HG03175 (cell line): Measurements from ENCODE around the gene KRT9.
"Not testable (repeated sequence)": the region's sequence is repeated elsewhere in the genome, so short reads cannot be mapped to it uniquely, and the experiment has no call there.

ENCODE experiments used
- ATAC-seq: cut with Tn5 transposase; IDR thresholded peaks from one replicate; pipeline ENCODE4 v1.9.1; 2021; ENCODE audit warnings: mild to moderate bottlenecking, moderate library complexity; ENCODE audit not compliant: unreplicated experiment

Gene KRT9

DNA sequence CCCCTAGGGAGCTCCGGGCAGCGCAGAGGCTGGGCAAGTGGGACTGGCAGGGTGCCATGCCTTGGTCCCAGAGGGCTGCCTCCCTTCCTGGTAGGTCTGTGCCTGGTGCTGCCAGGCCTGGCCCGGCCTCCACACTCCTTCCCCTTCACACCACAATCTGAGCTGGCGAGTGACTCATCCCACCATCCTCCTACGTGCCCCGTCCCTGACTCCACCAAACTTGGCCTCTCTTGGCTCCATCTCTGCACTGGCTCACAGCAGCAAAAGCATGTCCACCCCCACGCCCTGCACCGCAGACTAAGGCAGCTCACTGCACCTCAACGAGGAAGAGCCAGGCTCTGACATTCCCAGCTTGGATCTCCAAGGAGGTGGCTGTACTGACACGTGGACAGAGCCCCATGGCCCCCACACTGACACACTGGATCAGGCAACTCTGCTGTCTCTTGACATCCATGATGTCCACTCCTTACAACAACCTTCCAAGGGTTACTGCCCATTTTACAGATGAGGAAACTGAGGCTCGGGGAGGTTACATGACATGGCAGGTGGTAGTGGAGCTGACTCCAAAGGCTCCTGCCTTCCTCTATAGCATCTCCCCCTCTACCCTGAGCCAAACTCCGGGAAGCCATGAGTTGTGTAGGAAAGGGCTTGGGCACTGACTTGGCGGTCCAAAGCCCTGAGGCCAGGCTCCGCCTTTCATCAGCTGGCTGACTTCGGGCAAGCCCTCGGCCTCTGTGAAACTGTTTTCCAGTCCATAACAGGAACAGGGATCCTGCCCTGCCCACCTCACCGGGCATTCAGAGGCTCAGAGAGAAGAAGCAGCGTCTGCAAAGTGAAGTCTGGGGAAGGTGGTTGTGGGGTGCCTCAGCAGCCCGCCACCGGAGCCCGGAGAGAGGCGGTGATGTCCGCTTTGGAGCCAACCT lies 23.7 kb downstream of the KRT9 start:
- no peak for ATAC-seq

- no peak for ATAC-seq
Measured at GRCh38 chr17:41547378-41547841, 24.4 kb downstream of the KRT9 start.

DNA sequence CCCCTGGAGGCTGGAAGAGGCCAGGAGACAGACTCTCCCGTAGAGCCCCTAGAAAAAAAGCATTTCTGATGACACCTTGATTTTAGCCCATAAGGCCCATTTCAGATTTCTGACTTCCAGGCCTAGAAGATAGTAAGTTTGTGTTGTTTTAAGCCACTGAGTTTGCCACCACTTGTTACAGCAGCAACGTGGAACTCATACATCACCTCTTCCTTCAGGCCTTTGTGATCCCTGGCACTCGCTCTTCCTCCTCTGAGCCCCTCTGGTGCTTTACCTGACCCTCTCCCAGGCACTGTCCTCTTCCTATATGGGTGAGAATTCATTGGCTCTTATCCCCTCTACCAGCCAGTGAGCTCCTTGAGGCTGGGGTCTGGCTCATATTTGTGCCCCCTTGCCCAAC lies 25.0 kb downstream of the KRT9 start:
- ATAC-seq: no peak

GRCh38 chr17:41545829-41546410 lies 25.9 kb downstream of the KRT9 start:
- ATAC-seq: no peak

DNA sequence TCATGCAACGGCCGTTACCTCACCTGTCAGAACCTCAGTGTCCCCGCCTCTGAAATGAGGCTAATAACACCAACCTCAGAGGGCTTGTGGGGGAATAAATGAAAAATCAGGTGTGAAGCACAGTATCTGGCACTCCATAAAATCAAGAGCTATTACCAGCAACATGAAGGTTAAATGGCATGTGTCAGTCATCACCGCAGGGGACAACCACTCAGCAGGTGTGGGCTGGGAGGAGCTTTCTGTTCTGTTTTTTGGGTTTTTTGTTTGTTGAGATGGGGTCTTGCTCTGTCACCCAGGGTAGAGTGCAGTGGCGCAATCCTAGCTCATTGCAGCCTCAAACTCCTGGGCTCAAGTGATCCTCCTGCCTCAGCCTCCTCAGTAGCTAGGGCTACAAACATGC lies 26.9 kb downstream of the KRT9 start:
- no peak for ATAC-seq

- no peak for ATAC-seq
Measured at GRCh38 chr17:41544491-41544892, 27.4 kb downstream of the KRT9 start.

DNA sequence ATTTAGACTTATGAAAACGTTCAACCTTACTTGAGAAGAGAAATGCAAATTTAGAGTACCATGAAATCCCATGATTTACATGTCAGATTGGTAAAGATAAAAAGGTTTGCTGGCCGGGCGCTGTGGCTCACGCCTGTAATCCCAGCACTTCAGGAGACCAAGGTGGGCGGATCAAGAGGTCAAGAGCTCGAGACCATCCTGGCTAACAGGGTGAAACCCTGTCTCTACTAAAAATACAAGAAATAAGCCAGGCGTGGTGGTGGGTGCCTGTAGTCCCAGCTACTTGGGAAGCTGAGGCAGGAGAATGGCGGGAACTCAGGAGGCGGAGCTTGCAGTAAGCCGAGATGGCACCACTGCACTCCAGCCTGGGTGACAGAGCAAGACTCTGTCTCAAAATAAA lies 29.1 kb downstream of the KRT9 start:
- not testable (repeated sequence) for ATAC-seq

DNA sequence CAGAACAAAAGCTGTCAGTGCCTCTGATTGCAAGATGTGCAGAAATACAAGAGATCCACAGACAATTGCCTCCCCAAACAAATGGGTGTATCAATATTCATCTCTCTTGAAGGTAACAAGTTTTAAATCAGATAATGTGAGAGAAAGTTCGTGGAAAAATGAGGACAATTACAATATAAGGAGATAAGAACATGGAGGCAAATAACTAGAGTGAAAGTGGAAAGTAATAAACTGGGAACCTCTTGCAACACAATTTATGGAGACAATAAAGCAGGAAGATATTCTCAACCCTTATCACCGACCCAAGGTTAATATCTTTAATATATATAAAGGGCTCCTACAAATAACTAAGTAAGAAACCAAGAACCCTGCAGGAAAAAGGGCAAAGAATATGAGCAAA lies 29.5 kb downstream of the KRT9 start:
- ATAC-seq: no peak

- no peak for ATAC-seq
Measured at GRCh38 chr17:41540921-41541625, 30.8 kb downstream of the KRT9 start.

- no peak for ATAC-seq
Measured at GRCh38 chr17:41539979-41540701, 31.7 kb downstream of the KRT9 start.

DNA sequence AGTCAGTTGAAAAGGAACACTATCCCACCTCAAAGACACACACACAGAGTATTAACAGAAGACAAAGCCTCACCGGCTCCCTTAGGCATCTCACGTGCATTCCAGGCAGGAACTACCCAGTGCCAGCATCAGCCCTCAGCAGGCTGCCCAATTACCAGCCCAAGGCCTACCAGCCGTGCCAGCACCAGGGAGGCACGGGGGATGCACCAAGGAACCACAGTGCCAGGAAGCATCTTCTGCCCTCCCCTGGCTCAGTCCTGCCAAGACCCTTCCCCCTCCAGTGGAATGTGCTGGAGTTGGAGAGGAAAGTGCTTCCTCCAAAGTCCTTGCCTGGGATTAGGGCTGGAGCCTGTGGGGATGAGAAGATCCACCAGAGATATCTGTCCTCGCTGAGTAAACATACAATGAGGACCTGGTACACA lies 32.8 kb downstream of the KRT9 start:
- ATAC-seq: no peak

GRCh38 chr17:41538565-41538991 lies 33.3 kb downstream of the KRT9 start:
- ATAC-seq: no peak

DNA sequence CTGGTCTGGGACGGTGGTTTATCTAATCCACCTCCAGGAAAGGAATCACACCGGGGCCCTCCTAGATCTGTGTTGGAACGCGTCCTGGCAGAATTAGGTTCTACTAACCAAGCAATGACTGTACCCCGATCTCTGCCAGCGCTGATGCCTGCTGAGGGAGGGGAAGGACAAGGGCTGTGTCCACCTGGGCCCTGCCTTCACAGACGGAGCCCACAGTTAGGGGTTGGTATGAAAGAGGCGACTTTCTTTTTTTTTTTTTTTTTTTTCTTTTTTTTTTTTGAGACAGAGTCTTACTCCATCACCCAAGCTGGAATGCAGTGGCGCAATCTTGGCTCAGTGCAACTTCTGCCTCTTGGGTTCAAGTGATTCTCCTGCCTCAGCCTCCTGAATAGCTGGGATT lies 33.9 kb downstream of the KRT9 start:
- no peak for ATAC-seq

DNA sequence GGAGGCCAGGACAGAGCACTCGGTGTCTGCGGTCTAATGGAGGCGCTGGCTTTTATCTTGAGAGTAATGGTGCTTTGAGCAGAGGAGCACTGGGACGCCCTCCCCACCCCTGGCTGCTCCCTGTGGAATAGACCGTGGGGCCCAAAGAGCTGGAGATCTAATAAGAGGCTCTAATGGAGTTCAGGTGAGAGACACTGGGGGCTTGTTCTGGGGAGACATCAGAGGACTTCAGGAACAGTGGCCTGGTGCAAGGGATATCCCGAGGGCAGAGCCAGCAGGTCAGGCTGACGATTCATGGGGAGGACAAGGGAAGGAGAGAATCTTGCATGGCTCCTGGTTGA lies 34.3 kb downstream of the KRT9 start:
- no peak for ATAC-seq

DNA sequence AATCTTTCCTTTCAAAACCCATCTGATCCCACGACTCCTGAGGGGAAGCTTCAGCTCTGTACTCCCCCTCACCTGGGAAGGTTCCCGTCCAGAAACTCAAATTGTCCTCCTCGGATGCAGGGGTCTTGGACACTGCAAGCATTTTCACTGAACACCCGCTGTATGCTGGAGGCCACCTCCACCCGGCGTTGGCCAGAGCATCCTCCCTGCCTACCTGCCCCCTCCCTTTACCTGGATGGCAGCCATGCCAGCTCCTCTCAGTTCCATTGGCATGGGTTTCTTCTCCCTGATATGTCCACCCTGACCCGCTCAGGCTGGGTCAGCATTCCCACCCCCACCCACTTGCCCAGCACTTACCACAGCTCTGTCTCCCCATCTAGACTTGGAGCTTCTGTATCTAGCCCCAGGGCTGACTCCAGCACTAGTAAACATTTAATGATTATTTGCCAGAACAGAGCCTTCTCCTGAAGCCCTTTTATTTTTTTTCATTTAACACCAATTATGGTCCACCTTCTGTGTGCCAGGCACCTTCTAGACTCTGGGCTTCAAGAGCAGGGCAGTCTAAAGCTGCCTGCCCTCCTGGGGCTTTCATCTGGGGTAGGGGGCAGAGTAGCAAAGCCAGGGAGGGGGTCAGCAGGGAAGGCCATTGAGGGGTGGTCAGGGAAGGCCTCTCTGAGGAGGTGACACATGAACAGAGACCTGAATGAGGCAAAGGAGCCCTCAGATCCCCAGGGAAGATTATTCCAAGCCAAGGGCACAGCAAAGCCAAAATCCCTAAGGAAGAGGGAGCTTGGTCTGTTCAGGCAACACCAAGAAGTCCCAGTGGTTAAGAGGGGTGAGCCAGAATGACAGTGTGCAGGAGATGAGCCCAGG lies 34.9 kb downstream of the KRT9 start:
- ATAC-seq: no peak

DNA sequence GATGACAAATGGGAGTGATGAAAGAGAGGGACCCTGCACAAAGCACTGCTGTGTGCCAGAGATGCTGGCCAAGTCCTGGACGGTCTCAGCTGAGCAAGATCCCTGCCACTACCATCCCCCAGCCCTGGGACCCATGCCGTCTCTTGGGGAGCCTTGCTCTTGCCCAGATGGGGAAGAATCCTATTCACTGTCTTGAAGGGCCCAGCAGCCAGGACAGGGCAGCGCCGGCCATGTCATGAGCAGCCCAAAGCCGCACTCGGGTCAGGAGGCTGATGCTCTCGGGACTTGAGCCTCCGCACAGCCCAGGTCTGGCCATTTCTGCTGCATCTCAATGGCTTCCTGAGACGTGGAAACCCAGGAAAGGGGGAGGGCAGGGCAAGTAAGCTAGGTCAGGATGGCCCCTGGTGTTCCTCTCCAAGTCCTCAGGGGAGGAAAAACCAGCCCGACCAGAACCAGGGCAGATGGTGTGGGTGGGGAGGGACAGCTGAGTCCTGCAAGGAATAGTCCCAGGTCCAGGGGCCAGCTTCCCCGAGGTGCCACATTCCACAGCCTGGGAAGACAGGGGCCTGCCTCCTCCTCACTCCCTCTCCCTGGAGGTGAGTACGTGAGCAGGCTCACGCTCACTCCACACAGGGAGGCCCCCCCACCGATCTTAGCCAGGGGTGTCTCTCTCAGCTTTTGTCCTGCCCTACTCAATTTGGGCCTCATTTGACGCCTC lies 35.9 kb downstream of the KRT9 start:
- ATAC-seq: no peak

DNA sequence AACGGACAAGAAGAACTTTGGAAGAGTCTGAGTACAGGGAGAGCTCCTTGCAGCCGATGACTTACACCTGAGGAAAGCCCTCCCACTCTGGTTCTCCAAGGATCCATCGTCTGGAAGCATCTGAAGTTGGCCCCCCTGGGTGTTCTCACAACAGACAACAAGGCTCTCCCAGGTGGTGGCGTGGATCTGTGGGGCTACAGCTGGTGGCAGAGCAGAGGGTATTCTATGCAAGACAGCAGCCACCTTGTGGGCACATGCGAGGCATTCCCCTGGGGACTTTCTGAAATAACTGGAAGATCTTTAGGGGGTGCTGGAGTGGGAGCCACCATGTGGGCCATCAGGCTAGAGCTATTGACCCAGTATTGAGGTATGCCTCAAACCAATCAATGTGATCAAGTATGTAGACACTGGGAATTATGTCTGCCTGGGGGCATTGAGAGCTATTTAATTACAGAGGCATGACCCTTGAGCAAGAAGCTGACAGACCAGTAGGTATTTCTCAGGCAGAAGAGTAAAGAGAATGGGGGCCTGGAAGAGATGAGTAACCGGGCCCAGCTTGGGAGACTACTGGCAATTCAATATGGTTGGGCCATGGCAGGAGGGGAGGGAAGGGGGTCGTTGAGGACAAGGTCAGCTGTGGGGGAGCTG lies 36.8 kb downstream of the KRT9 start:
- ATAC-seq: no peak

- ATAC-seq: no peak
Measured at GRCh38 chr17:41533613-41534012, 38.2 kb downstream of the KRT9 start.

GRCh38 chr17:41532947-41533570 lies 38.8 kb downstream of the KRT9 start:
- ATAC-seq: no peak
